ENCODE results near the gene TBC1D4.

GRCh38 chr13:75415694-75416093, 66.3 kb downstream of the TBC1D4 start:
- TF ChIP-seq CHD1 (IDR thresholded peaks at IDR 0.05; ENCODE audit: low read length) (no peak), ZNF398 (CRISPR knock-in tag; IDR thresholded peaks at IDR 0.05) (no peak), BRD9 (IDR thresholded peaks at IDR 0.05; ENCODE audit: low read depth, partially characterized antibody) (no peak), ZNF175 (CRISPR knock-in tag; IDR thresholded peaks at IDR 0.05; ENCODE audit: low read depth) (no peak), NCOA2 (IDR thresholded peaks at IDR 0.05; ENCODE audit: partially characterized antibody in 2 of 2) (no peak), EP300 (IDR thresholded peaks at IDR 0.05; ENCODE audit: low read length) (no peak)

Measured in K562 (cell line).